HG02642 (cell line): ENCODE results near the gene INO80D.

Source experiments
- ATAC-seq: cut with Tn5 transposase; IDR thresholded peaks from one replicate; pipeline ENCODE4 v1.9.1; 2021; ENCODE audit warnings: mild to moderate bottlenecking; ENCODE audit not compliant: unreplicated experiment, poor library complexity

INO80D gene

DNA sequence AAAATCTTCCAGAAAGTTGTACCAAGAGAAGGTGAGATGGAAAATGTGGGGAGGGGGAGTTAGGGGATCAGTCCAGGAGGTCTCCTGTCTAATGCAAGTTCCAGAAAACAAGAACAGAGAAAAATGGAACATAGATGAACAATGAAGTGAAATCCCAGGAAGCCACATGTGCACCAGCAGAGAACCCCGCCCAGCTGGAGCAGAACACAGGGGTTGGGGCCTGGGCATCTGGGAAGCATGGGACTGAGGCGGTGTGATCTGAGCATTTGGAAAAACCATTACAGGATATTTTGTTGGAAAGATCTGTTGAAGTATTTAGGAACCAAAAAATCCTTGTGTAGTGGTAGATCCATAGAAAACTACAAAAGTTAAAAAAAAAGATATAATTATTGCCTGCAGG is 133.7 kb downstream of the INO80D start:
- ATAC-seq = no peak

DNA sequence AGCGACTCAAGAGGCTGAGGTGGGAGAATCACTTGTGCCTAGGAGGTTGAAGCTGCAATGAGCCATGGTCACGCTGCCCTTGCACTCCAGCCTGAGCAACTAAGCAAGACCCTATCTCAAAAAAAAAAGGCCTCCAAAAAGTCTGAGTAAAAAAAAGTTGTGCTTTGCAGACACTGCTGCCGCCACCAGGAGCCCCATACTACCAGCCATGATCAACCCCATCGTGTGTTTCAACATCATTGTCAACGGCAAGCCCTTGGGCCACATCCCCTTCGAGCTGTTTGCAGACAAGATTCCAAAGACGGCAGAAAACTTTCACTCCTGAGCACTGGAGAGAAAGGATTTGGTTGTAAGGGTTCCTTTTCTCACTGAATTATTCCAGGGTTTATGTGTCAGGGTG is 137.1 kb downstream of the INO80D start:
- no peak for ATAC-seq

GRCh38 chr2:205948496-205948837 is 137.5 kb downstream of the INO80D start:
- no peak for ATAC-seq

GRCh38 chr2:205947621-205948495 is 138.1 kb downstream of the INO80D start:
- ATAC-seq = peak; percentile 88

DNA sequence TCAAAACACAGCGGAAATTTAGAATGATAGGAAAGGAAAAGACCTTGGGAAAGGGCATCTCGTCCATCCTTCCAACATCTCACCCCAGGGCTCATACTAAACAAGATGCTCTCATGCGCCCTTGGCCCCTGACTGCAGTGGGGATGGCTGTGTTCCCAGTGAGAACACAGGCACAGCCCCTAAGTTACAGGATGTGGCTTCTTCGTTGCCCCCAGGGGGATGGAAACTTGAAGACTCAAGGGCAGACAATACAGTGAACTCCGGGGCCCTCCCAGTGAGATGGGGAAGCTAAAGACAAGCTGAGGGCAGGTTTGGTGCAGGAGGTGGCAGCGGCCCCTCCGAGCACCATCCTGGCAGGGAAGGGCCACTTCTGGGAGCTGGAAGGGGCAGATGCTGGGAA is 139.7 kb downstream of the INO80D start:
- no peak for ATAC-seq
